GM06990 (cell line): Measurements from ENCODE around the gene ZNF787.
"Not testable (repeated sequence)": the region's sequence is repeated elsewhere in the genome, so short reads cannot be mapped to it uniquely, and the experiment has no call there.

Experiments
- DNase-seq: peaks from one replicate; pipeline ENCODE4 v3.0.0-alpha.2; 2011; ENCODE audit not compliant: insufficient read length; ENCODE audit errors: extremely low read depth
- H3K27me3 ChIP-seq: replicated peaks from 2 replicates; pipeline ENCODE4 v1.6.0; 2011; ENCODE audit warnings: low read length; ENCODE audit not compliant: control insufficient read depth, insufficient read depth
- H3K36me3 ChIP-seq: 2 replicates; pipeline ENCODE4 v1.5.1; 2011; ENCODE audit warnings: low read length; ENCODE audit not compliant: control insufficient read depth, insufficient read depth
- H3K4me3 ChIP-seq: replicated peaks from 2 replicates; pipeline ENCODE4 v1.5.1; 2011; ENCODE audit warnings: low read depth, mild to moderate bottlenecking, control low read depth, low read length
- CTCF ChIP-seq: IDR thresholded peaks from 2 replicates; pipeline ENCODE4 v1.5.1; 2011; ENCODE audit warnings: low read length, control low read depth, mild to moderate bottlenecking, inconsistent platforms; ENCODE audit not compliant: insufficient read depth, poor library complexity, severe bottlenecking

The ZNF787 gene

GRCh38 chr19:56098731-56099568 lies 22.1 kb downstream of the ZNF787 start:
- no peak for TF ChIP-seq CTCF
- peaks cover 31% of the 10 kb centered on the region for H3K36me3 ChIP-seq
- H3K4me3 ChIP-seq, result no peak overlapping the region
- no peak for DNase-seq
- H3K27me3 ChIP-seq, result no peaks in the 10 kb centered on the region

DNA sequence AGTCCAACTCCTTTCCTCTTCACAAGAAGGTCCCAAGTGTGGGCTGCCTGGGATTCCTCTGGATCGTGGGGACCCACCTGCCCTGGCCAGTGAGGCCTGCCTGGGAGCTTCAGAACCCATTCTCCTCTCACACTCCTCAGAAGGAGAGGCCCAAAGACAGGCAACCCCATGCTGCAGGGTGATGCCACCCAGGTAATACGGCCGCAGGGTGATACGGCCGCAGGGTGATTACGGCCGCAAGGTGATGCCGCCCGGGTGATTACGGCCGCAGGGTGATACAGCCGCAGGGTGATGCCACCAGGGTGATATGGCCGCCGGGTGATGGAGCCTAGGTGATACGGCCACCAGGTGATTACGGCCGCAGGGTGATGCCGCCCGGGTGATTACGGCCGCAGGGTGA lies 22.9 kb downstream of the ZNF787 start:
- not testable (repeated sequence) for H3K4me3 ChIP-seq, DNase-seq, H3K27me3 ChIP-seq
- H3K36me3 ChIP-seq, result peaks cover 30% of the 10 kb centered on the region

- Histone ChIP-seq H3K36me3 (peaks cover 26% of the 10 kb centered on the region), H3K27me3 (no peaks in the 10 kb centered on the region), H3K4me3 (no peak overlapping the region)
- no peak for TF ChIP-seq CTCF
- DNase-seq, result no peak
These were observed 23.3 kb downstream of the ZNF787 start for GRCh38 chr19:56097776-56098175.

- DNase-seq, result no peak
- Histone ChIP-seq H3K4me3 (no peak overlapping the region), H3K36me3 (peaks cover 27% of the 10 kb centered on the region), H3K27me3 (no peaks in the 10 kb centered on the region)
- no peak for TF ChIP-seq CTCF
These were observed 23.8 kb downstream of the ZNF787 start for GRCh38 chr19:56097306-56097705.

GRCh38 chr19:56096665-56097064 lies 24.4 kb downstream of the ZNF787 start:
- Histone ChIP-seq H3K36me3 (peaks cover 25% of the 10 kb centered on the region), H3K27me3 (no peaks in the 10 kb centered on the region), H3K4me3 (no peak overlapping the region)
- TF ChIP-seq CTCF, result no peak
- DNase-seq, result no peak

DNA sequence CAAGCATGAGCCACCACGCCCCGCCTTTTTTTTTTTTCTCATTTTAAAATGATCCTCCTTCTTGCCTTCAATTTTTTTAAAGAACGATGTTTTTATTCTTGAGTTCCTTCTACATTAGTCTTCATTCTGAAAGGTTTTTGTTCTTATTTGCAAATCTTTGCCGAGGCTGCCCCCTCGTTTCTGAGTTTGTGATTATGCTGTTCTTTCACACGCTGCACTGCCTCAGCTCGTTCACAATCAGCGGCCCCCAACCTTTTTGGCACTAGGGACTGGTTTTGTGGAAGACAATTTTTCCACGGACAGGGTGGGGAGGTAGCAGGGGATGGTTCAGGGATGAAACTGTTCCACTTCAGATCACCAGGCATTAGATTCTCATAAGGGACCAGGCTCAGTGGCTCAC lies 26.6 kb downstream of the ZNF787 start:
- Histone ChIP-seq H3K36me3 (peaks cover 22% of the 10 kb centered on the region), H3K27me3 (no peaks in the 10 kb centered on the region), H3K4me3 (no peak overlapping the region)
- no peak for DNase-seq
- TF ChIP-seq CTCF, result no peak
